Suprapubic skin (tissue), 2 donors: Measurements from ENCODE around the gene CCDC179.

Experiments used
- EP300 ChIP-seq: sonication (generic); formaldehyde crosslinking; IDR thresholded peaks from one replicate; pipeline ENCODE4 v1.6.1; 2017; ENCODE audit warnings: antibody characterized with exemption
- POLR2A ChIP-seq, 2 donors: fragments of 450-650 bp; IDR thresholded peaks; one replicate each; pipeline ENCODE4 v1.6.1; 2017; ENCODE audit warnings: antibody characterized with exemption in 2 of 2, mild to moderate bottlenecking in 2 of 2, moderate library complexity in 2 of 2

DNA sequence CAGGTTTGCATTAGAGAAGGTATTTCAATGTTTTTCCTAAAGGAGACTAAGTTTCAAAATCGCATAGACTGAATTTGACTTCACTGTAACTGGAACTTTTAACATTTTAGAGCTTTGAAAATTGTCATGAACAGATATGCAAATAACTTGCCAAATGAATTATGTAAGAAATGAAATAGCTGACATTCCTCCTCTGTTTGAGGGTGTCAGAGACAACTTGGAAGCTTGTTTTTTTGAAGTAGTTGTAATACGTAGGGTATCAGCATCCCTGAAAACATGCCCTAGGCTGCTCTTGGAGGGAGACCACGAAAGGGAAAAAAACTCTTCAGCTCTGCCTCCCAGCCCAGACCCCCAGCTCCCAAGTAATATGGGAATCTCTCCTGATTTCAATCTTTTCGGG is 41.3 kb upstream of the CCDC179 start:
- no peak for TF ChIP-seq EP300
- no peak for TF ChIP-seq POLR2A (IDR thresholded peaks at IDR 0.05)
